Gastroesophageal sphincter (tissue), 4 donors: ENCODE measurements around the gene MAIP1. TPM values are rescaled to one million over a fixed set of nuclear protein-coding genes. Genes with fewer than 3 reads are reported as not detected.

ENCODE experiments used
- ATAC-seq: fragments of 150-250 bp; one replicate; pipeline ENCODE4 v1.9.1; 2016; ENCODE audit warnings: mild to moderate bottlenecking, moderate library complexity
- H3K27ac ChIP-seq, 4 donors: fragments of 200-600 bp; sonication (generic) in 3 of 4; 1 replicate in 3 of 4; 2 replicates in 1 of 4; pipeline ENCODE4 v1.5.1; 2016 to 2019
- H3K27me3 ChIP-seq: fragments of 200-600 bp; sonication (generic); one replicate; pipeline ENCODE4 v1.5.1; 2019
- H3K36me3 ChIP-seq, 2 donors: fragments of 200-600 bp; sonication (generic); one replicate each; pipeline ENCODE4 v1.5.1; 2019; ENCODE audit warnings: control low read depth in 1 of 2
- H3K4me1 ChIP-seq, 3 donors: fragments of 200-600 bp; sonication (generic); 1 replicate in 2 of 3; 2 replicates in 1 of 3; pipeline ENCODE4 v1.5.1; 2016 to 2019; ENCODE audit warnings: control low read depth in 2 of 3
- H3K4me3 ChIP-seq, 2 donors: fragments of 200-600 bp; sonication (generic); one replicate each; pipeline ENCODE4 v1.5.1; 2019; ENCODE audit warnings: mild to moderate bottlenecking in 1 of 2, moderate library complexity in 1 of 2
- H3K9me3 ChIP-seq, 3 donors: fragments of 200-600 bp; sonication (generic); one replicate each; pipeline ENCODE4 v1.5.1; 2017 to 2019; ENCODE audit warnings: control low read depth in 2 of 3
- CTCF ChIP-seq, 4 experiments: fragments of 200-600 bp in 2 of 4; fragments of 450-650 bp in 2 of 4; sonication (generic) in 1 of 4; IDR thresholded peaks; one replicate each; pipeline ENCODE4 v1.5.1; 2017 to 2019; ENCODE audit warnings: antibody characterized with exemption in 4 of 4, mild to moderate bottlenecking in 2 of 4, moderate library complexity in 2 of 4
- EP300 ChIP-seq: sonication (generic); formaldehyde crosslinking; IDR thresholded peaks from one replicate; pipeline ENCODE4 v1.6.1; 2017; ENCODE audit warnings: antibody characterized with exemption, mild to moderate bottlenecking
- POLR2A ChIP-seq, 2 donors: fragments of 450-650 bp; IDR thresholded peaks; one replicate each; pipeline ENCODE4 v1.6.1; 2017; ENCODE audit warnings: antibody characterized with exemption in 2 of 2, mild to moderate bottlenecking in 2 of 2, moderate library complexity in 1 of 2
- POLR2AphosphoS5 ChIP-seq: sonication (generic); formaldehyde crosslinking; IDR thresholded peaks from one replicate; pipeline ENCODE4 v1.6.1; 2017; ENCODE audit warnings: antibody characterized with exemption
- WGBS, 2 donors: methylation state at CpG; one replicate each; pipeline ENCODE4 v1.1.5; 2018; ENCODE audit warnings: low coverage in 1 of 2; 5-methylcytosine and 5-hydroxymethylcytosine counted together
- total RNA-seq, 4 donors: library from RNA; depleted of rRNA; stranded (reverse); fragments of >200 nt; gene quantifications; one replicate each; pipeline ENCODE4 v1.1.0, GENCODE V29; 2016

The MAIP1 gene
- total RNA-seq, 4 donors from 2014 or later: 15.5 to 19.4 (median 18.0) TPM

GRCh38 chr2:199997296-199997695 lies 41.9 kb downstream of the MAIP1 start:
- ATAC-seq: no peak
- TF ChIP-seq EP300: no peak
- no peaks in the 10 kb centered on the region for H3K4me1 ChIP-seq
- H3K27ac ChIP-seq: no peak overlapping the region
- H3K27me3 ChIP-seq: no peaks in the 10 kb centered on the region
- WGBS, 2 donors: 94 to 100% methylated on average over 2 of the region's 3 CpGs
- no peaks in the 10 kb centered on the region for H3K9me3 ChIP-seq
- H3K36me3 ChIP-seq: no peaks in the 10 kb centered on the region
- H3K4me3 ChIP-seq: no peak overlapping the region

DNA sequence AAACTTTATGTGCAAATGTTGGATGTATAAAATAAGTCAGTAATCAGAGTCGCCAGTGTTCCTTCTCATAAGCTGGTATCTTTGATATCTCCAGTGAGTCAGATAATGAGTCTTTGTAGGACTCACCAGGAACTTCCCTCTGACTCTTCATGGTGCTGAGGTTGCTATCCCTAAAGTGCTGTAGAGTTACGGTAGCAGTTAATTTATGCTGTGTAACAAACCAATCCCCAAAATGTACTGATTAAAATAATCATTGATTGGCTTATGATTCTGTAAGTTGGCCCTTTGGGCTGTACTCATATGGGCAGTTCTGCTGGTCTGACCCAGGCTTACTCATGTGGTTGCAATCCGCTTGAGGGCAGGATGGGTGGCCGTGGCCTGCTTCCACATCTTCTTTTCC lies 43.8 kb downstream of the MAIP1 start:
- TF ChIP-seq EP300 (no peak), CTCF (IDR thresholded peaks at IDR 0.05) (no peak), POLR2A (IDR thresholded peaks at IDR 0.05) (no peak), POLR2AphosphoS5 (no peak)
- no peak for ATAC-seq
- no peak overlapping the region for H3K27ac ChIP-seq
- H3K4me1 ChIP-seq: no peaks in the 10 kb centered on the region
- no peaks in the 10 kb centered on the region for H3K27me3 ChIP-seq
- H3K36me3 ChIP-seq: no peaks in the 10 kb centered on the region
- H3K4me3 ChIP-seq: no peak overlapping the region
- H3K9me3 ChIP-seq: no peaks in the 10 kb centered on the region
- 89 to 100% methylated on average over 2 to 4 of the region's 4 CpGs for WGBS, 2 donors

- Histone ChIP-seq H3K36me3 (no peaks in the 10 kb centered on the region), H3K27ac (no peak overlapping the region), H3K4me1 (no peaks in the 10 kb centered on the region), H3K27me3 (no peaks in the 10 kb centered on the region), H3K9me3 (no peaks in the 10 kb centered on the region), H3K4me3 (no peak overlapping the region)
- WGBS, 2 donors: 21 to 36% methylated on average over 2 of the region's 2 CpGs
- no peak for TF ChIP-seq POLR2A (IDR thresholded peaks at IDR 0.05)
- no peak for TF ChIP-seq EP300
- no peak for TF ChIP-seq CTCF (IDR thresholded peaks at IDR 0.05)
- no peak for TF ChIP-seq POLR2AphosphoS5
- ATAC-seq: no peak
Observed at GRCh38 chr2:200000444-200001163, 45.2 kb downstream of the MAIP1 start.

DNA sequence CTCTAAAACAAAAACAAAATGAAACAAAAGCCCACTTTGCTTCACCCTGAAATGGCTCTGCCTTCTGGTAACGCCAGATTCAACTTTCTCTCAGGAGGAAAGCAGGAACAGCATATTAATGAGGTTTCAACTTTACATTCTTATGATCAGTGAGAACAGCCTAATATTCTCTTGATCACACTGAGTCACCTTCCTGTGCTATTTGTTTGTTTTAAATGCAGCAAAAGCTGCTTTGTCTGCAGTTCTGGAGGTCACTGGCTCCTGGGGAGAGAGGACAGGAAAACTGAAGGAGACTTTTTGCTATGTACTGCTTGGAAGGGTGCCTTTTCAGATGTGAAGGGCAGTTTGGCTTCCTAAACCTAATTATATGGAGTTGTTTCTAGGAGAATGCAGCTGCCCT lies 48.1 kb downstream of the MAIP1 start:
- WGBS, 2 donors: 82 to 100% methylated on average over 1 of the region's 1 CpG
- Histone ChIP-seq H3K4me1 (no peaks in the 10 kb centered on the region), H3K4me3 (no peak overlapping the region), H3K9me3 (no peaks in the 10 kb centered on the region), H3K27ac (no peak overlapping the region), H3K36me3 (no peaks in the 10 kb centered on the region), H3K27me3 (no peaks in the 10 kb centered on the region)
- no peak for ATAC-seq
- TF ChIP-seq POLR2A (IDR thresholded peaks at IDR 0.05) (no peak), CTCF (IDR thresholded peaks at IDR 0.05) (no peak), POLR2AphosphoS5 (no peak), EP300 (no peak)

DNA sequence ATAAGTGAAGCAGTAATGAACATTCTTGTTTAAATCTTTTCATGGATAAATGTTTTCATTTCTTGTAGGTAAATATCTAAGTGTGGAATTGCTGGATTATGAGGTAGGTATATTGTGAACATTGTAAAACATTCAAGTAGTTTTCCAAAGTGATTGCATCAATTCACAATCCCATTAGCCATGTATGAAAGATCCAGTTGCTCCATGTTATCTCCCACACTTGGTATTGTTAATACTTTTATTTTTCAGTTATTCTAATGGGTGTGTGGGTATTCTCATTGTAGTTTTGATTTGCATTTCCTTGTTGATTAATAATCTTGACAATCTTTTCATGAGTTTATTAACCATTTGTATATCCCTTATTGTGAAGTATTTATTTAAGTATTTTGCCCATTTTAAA lies 50.3 kb downstream of the MAIP1 start:
- no peaks in the 10 kb centered on the region for H3K9me3 ChIP-seq
- H3K27ac ChIP-seq: no peak overlapping the region
- ATAC-seq: no peak
- no peaks in the 10 kb centered on the region for H3K27me3 ChIP-seq
- no peak overlapping the region for H3K4me3 ChIP-seq
- TF ChIP-seq POLR2A (IDR thresholded peaks at IDR 0.05): no peak
- no peak for TF ChIP-seq CTCF (IDR thresholded peaks at IDR 0.05)
- TF ChIP-seq POLR2AphosphoS5: no peak
- no peak for TF ChIP-seq EP300
- H3K4me1 ChIP-seq: no peaks in the 10 kb centered on the region
- H3K36me3 ChIP-seq: no peaks in the 10 kb centered on the region
